OCI-LY7 (cell line): ENCODE measurements around the gene SLC48A1. TPM values are rescaled to one million over a fixed set of nuclear protein-coding genes. Genes with fewer than 3 reads are reported as not detected.

ENCODE experiments used
- BruUV-seq: library from RNA; stranded (reverse); fragments of 400-500 nt; replicated peaks from 2 replicates; lab custom pipeline; 2021; lab: Mats Ljungman, UMichigan
- CTCF ChIA-PET: fragments of 300-600 bp; sonication (Branson Sonifier 250); formaldehyde crosslinking; loops from one replicate; lab custom pipeline; 2022; ENCODE audit warnings: antibody characterized with exemption; ENCODE audit not compliant: unreplicated experiment; lab: Charles Lee
- POLR2A ChIA-PET: fragments of 300-600 bp; sonication (Branson Sonifier 250); formaldehyde crosslinking; loops from one replicate; lab custom pipeline; 2022; ENCODE audit warnings: antibody characterized with exemption; lab: Charles Lee
- DNase-seq: peaks from one replicate; pipeline ENCODE4 v3.0.0-alpha.2; 2015; ENCODE audit warnings: low spot score
- H2AFZ ChIP-seq: fragments of 200-600 bp; sonication (generic), shearing (Covaris generic); 2 replicates; pipeline ENCODE4 v1.6.1; 2014; ENCODE audit warnings: mild to moderate bottlenecking, antibody characterized with exemption, low read length, moderate library complexity
- H3K27ac ChIP-seq: fragments of 200-600 bp; sonication (generic); 2 replicates; pipeline ENCODE4 v1.5.1; 2014; ENCODE audit warnings: mixed run types, low read depth, mild to moderate bottlenecking, moderate library complexity, low read length, inconsistent platforms; ENCODE audit not compliant: poor library complexity, severe bottlenecking
- H3K36me3 ChIP-seq: fragments of 200-600 bp; sonication (generic); 2 replicates; pipeline ENCODE4 v1.6.1; 2014; ENCODE audit warnings: mild to moderate bottlenecking, antibody characterized with exemption, low read length, moderate library complexity, mixed read lengths; ENCODE audit not compliant: insufficient read depth
- H3K4me1 ChIP-seq: fragments of 200-600 bp; sonication (generic); 2 replicates; pipeline ENCODE4 v1.5.1; 2014; ENCODE audit warnings: mild to moderate bottlenecking, low read length; ENCODE audit not compliant: insufficient read depth, poor library complexity, severe bottlenecking
- H3K4me2 ChIP-seq: fragments of 200-600 bp; sonication (generic); 2 replicates; pipeline ENCODE4 v1.6.1; 2014; ENCODE audit warnings: mild to moderate bottlenecking, low read length
- H3K4me3 ChIP-seq: fragments of 200-600 bp; sonication (generic); 2 replicates; pipeline ENCODE4 v1.5.1; 2014; ENCODE audit warnings: mild to moderate bottlenecking, low read depth, low read length; ENCODE audit not compliant: poor library complexity, severe bottlenecking
- H3K79me2 ChIP-seq: fragments of 200-600 bp; sonication (generic); 2 replicates; pipeline ENCODE4 v1.6.1; 2016; ENCODE audit warnings: low read depth, mild to moderate bottlenecking, low read length, moderate library complexity, mixed read lengths; ENCODE audit not compliant: insufficient read depth
- H3K9me2 ChIP-seq: fragments of 200-600 bp; sonication (generic); 2 replicates; pipeline ENCODE4 v1.6.1; 2016; ENCODE audit warnings: mild to moderate bottlenecking, low read length, mixed read lengths; ENCODE audit not compliant: insufficient read depth
- H3K9me3 ChIP-seq: fragments of 200-600 bp; sonication (generic); 2 replicates; pipeline ENCODE4 v1.6.1; 2014; ENCODE audit warnings: mild to moderate bottlenecking, mixed run types, low read length, mixed read lengths
- H4K20me1 ChIP-seq: fragments of 200-600 bp; sonication (generic); 2 replicates; pipeline ENCODE4 v1.6.1; 2014; ENCODE audit warnings: mild to moderate bottlenecking, antibody characterized with exemption, low read length, moderate library complexity, mixed read lengths; ENCODE audit not compliant: insufficient read depth
- CTCF ChIP-seq: fragments of 200-600 bp; sonication (generic); conservative IDR thresholded peaks from 2 replicates; pipeline ENCODE4 v1.5.1; 2014; ENCODE audit warnings: mild to moderate bottlenecking, antibody characterized with exemption, low read length, moderate library complexity, mixed read lengths
- EZH2phosphoT487 ChIP-seq: fragments of 200-600 bp; sonication (generic); IDR thresholded peaks from 2 replicates; pipeline ENCODE4 v1.6.1; 2018; ENCODE audit warnings: low read depth, borderline replicate concordance, mild to moderate bottlenecking, mixed run types, antibody characterized with exemption, low read length, moderate library complexity, mixed read lengths
- intact Hi-C: fragments of 100-400 bp; cut with micrococcal nuclease; formaldehyde crosslinking; loops from one replicate; pipeline ENCODE4 v1.10.0; 2022; ENCODE audit not compliant: unreplicated experiment
- total RNA-seq, 2 experiments: library from RNA; depleted of rRNA in 1 of 2; stranded (reverse); fragments of >200 nt in 1 of 2; shearing (Covaris generic) in 1 of 2; gene quantifications; 2 replicates each; pipeline ENCODE4 v1.2.3, GENCODE V29; 2014 to 2022

SLC48A1 gene
- total RNA-seq, 2 experiments from 2014 or later, result 9.6 to 12.0 TPM

GRCh38 chr12:47742253-47742825 is 30.7 kb upstream of the SLC48A1 start:
- Histone ChIP-seq H3K79me2 (no peaks in the 10 kb centered on the region), H3K36me3 (no peaks in the 10 kb centered on the region), H3K27ac (no peak overlapping the region), H3K9me3 (no peaks in the 10 kb centered on the region), H3K9me2 (no peaks in the 10 kb centered on the region), H3K4me2 (no peak overlapping the region), H2AFZ (no peak overlapping the region), H3K4me1 (peaks cover 44% of the 10 kb centered on the region), H3K4me3 (no peak overlapping the region), H4K20me1 (no peaks in the 10 kb centered on the region)
- CTCF ChIA-PET, result interaction anchor here (0.8 to 5.8 kb wide), 15 partner anchors 10 to 96 kb away, joined by 3 to 74 read pairs (median 12); partner anchors contain the start of genes ENDOU, RAPGEF3 and SLC48A1
- BruUV-seq, result no TSS peak
- POLR2A ChIA-PET, result interaction anchor here (0.5 to 5.4 kb wide), 11 partner anchors 10 to 1752 kb away, joined by 3 to 44 read pairs (median 10); partner anchors contain the start of genes RAPGEF3, RPAP3 and SCAF11
- no peak for TF ChIP-seq EZH2phosphoT487
- peak; percentile 99 for TF ChIP-seq CTCF
- peak; percentile 67 for DNase-seq
- intact Hi-C loops, result loop anchor here (1.0 kb wide), 4 partner anchors 17 to 96 kb away; no protein-coding TSS in a partner anchor

GRCh38 chr12:47743311-47743860 is 29.7 kb upstream of the SLC48A1 start:
- no peaks in the 10 kb centered on the region for H4K20me1 ChIP-seq
- no TSS peak for BruUV-seq
- intact Hi-C loops, result no loop called here
- DNase-seq, result no peak
- H2AFZ ChIP-seq, result no peak overlapping the region
- no peaks in the 10 kb centered on the region for H3K36me3 ChIP-seq
- ChIA-PET POLR2A (interaction anchor here (1.0 to 5.4 kb wide), 5 partner anchors 13 to 95 kb away, joined by 3 to 44 read pairs (median 8); partner anchors contain the start of genes RAPGEF3 and SLC48A1), CTCF (interaction anchor here (0.6 to 5.8 kb wide), 13 partner anchors 15 to 95 kb away, joined by 3 to 74 read pairs (median 9); partner anchors contain the start of genes RAPGEF3 and SLC48A1)
- no peaks in the 10 kb centered on the region for H3K9me3 ChIP-seq
- peaks cover 48% of the 10 kb centered on the region for H3K4me1 ChIP-seq
- H3K27ac ChIP-seq, result no peak overlapping the region
- H3K4me2 ChIP-seq, result no peak overlapping the region
- H3K79me2 ChIP-seq, result no peaks in the 10 kb centered on the region
- TF ChIP-seq CTCF, result no peak
- TF ChIP-seq EZH2phosphoT487, result no peak
- H3K4me3 ChIP-seq, result no peak overlapping the region
- H3K9me2 ChIP-seq, result no peaks in the 10 kb centered on the region
